Stromal cell of bone marrow (primary cell): Measurements from ENCODE around the gene DDX24.

Experiments used
- DNase-seq: peaks from one replicate; pipeline ENCODE4 v3.0.0-alpha.2; 2012; ENCODE audit warnings: low read depth

DDX24 gene

GRCh38 chr14:94031161-94031882 is 49.7 kb downstream of the DDX24 start:
- no peak for DNase-seq

GRCh38 chr14:94030571-94030970 is 50.4 kb downstream of the DDX24 start:
- DNase-seq = no peak

GRCh38 chr14:94029671-94030203 is 51.3 kb downstream of the DDX24 start:
- DNase-seq = no peak

GRCh38 chr14:94029265-94029664 is 51.7 kb downstream of the DDX24 start:
- no peak for DNase-seq

- DNase-seq = no peak
Observed at GRCh38 chr14:94028450-94028826, 52.6 kb downstream of the DDX24 start.

GRCh38 chr14:94027566-94028449 is 53.2 kb downstream of the DDX24 start:
- DNase-seq = no peak

- no peak for DNase-seq
Observed at GRCh38 chr14:94026889-94027469, 54.0 kb downstream of the DDX24 start.

GRCh38 chr14:94026173-94026888 is 54.7 kb downstream of the DDX24 start, which contains the start of gene OTUB2:
OTUB2 (plus strand) TSS chr14:94026340; CDS start chr14:94026538, 198 bp downstream.
- peak; percentile 98 for DNase-seq

- DNase-seq = no peak
Observed at GRCh38 chr14:94025720-94026119, 55.3 kb downstream of the DDX24 start.

GRCh38 chr14:94024549-94024948 is 56.5 kb downstream of the DDX24 start:
- no peak for DNase-seq

- DNase-seq = no peak
Observed at GRCh38 chr14:94022532-94023411, 58.2 kb downstream of the DDX24 start.

GRCh38 chr14:94021416-94022157 is 59.4 kb downstream of the DDX24 start:
- DNase-seq = no peak

GRCh38 chr14:94021001-94021400 is 60.0 kb downstream of the DDX24 start:
- no peak for DNase-seq

- DNase-seq = no peak
Observed at GRCh38 chr14:94020267-94020666, 60.7 kb downstream of the DDX24 start.

GRCh38 chr14:94019329-94019728 is 61.7 kb downstream of the DDX24 start:
- DNase-seq = no peak

- DNase-seq = no peak
Observed at GRCh38 chr14:94018308-94018707, 62.7 kb downstream of the DDX24 start.

- no peak for DNase-seq
Observed at GRCh38 chr14:94016446-94016976, 64.5 kb downstream of the DDX24 start.

- no peak for DNase-seq
Observed at GRCh38 chr14:94015223-94015622, 65.8 kb downstream of the DDX24 start.

- no peak for DNase-seq
Observed at GRCh38 chr14:94014382-94014781, 66.6 kb downstream of the DDX24 start.

- no peak for DNase-seq
Observed at GRCh38 chr14:94011795-94012194, 69.2 kb downstream of the DDX24 start.
